H1 (cell line): ENCODE results near the gene YBX1.

Experiments
- EZH2 ChIP-seq: fragments of 200-600 bp; sonication (generic); IDR thresholded peaks from 2 replicates; pipeline ENCODE4 v1.7.1; 2012; ENCODE audit warnings: low read depth, mild to moderate bottlenecking, moderate library complexity, low read length, inconsistent platforms; ENCODE audit not compliant: severe bottlenecking
- TCF12 ChIP-seq: IDR thresholded peaks from 2 replicates; pipeline ENCODE4 v1.6.1; 2011; ENCODE audit warnings: low read depth, mild to moderate bottlenecking, low read length

DNA sequence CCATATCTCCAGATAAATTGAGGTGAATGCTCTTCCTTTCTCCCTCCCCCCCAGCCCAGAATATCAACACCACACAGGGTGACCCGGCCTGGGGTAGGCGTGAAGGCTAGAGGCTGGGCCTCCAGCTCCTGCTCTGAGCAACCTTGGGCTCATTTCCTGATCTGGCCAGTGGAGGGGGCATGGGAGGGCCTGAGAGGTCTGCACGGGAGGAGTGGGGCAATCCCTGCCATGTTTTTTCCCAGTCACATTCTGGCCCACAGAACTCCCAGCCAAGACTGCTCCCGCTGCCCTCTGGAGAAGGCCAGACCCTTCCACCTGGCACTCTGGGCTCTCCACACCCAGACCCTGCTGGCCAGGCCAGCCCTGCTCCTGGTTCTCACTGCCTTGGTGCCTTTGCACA, 53.9 kb downstream of the YBX1 start:
- no peak for TF ChIP-seq TCF12
- no peak for TF ChIP-seq EZH2
